Urinary bladder (tissue), 4 donors: ENCODE data around the gene MISP. TPM values are rescaled to one million over a fixed set of nuclear protein-coding genes. Genes with fewer than 3 reads are reported as not detected.

Experiments used
- DNase-seq: peaks from one replicate; pipeline ENCODE4 v3.0.0-alpha.2; 2015; ENCODE audit errors: extremely low spot score
- H3K27ac ChIP-seq: one replicate; pipeline ENCODE4 v1.5.1; 2013; ENCODE audit warnings: low read depth, mild to moderate bottlenecking, moderate library complexity
- H3K36me3 ChIP-seq: one replicate; pipeline ENCODE4 v1.6.1; 2013; ENCODE audit warnings: mild to moderate bottlenecking, moderate library complexity; ENCODE audit not compliant: insufficient read depth
- H3K4me1 ChIP-seq: one replicate; pipeline ENCODE4 v1.6.1; 2013; ENCODE audit warnings: mild to moderate bottlenecking, moderate library complexity; ENCODE audit not compliant: insufficient read depth
- H3K4me3 ChIP-seq: one replicate; pipeline ENCODE4 v1.5.1; 2013; ENCODE audit warnings: low read depth, low read length
- WGBS: extraction: QIAGEN DNeasy Blood & Tissue Kit; methylation state at CpG from one replicate; pipeline ENCODE4 v1.1.7; 2013; 5-methylcytosine and 5-hydroxymethylcytosine counted together
- polyA plus RNA-seq: library from polyadenylated mRNA; stranded (reverse); fragments of 200-250 nt; gene quantifications from one replicate; pipeline ENCODE4 v1.2.3, GENCODE V29; 2013
- total RNA-seq: library from RNA; depleted of rRNA; stranded (reverse); fragments of >200 nt; gene quantifications from one replicate; pipeline ENCODE4 v1.2.3, GENCODE V29; 2014
- donor health status: healthy with polysubstance abuse.
- donor health status: healthy.

MISP gene
- total and polyA plus RNA-seq, 2 donors, result 0.91 to 1.4 TPM

GRCh38 chr19:782185-782877, 31.4 kb downstream of the MISP start:
- 36% methylated on average over 29 of the region's 29 CpGs for WGBS
- H3K27ac ChIP-seq, result no peak overlapping the region
- peaks cover 2% of the 10 kb centered on the region for H3K4me1 ChIP-seq
- H3K36me3 ChIP-seq, result no peaks in the 10 kb centered on the region
- H3K4me3 ChIP-seq, result no peak overlapping the region
- no peak for DNase-seq

- DNase-seq, result no peak
- H3K4me3 ChIP-seq, result no peak overlapping the region
- H3K36me3 ChIP-seq, result no peaks in the 10 kb centered on the region
- peaks cover 2% of the 10 kb centered on the region for H3K4me1 ChIP-seq
- no peak overlapping the region for H3K27ac ChIP-seq
- 74% methylated on average over 30 of the region's 30 CpGs for WGBS
These were observed 32.2 kb downstream of the MISP start for GRCh38 chr19:782878-783668.

- Histone ChIP-seq H3K36me3 (no peaks in the 10 kb centered on the region), H3K4me1 (peaks cover 2% of the 10 kb centered on the region), H3K27ac (no peak overlapping the region), H3K4me3 (no peak overlapping the region)
- DNase-seq, result no peak
- 81% methylated on average over 13 of the region's 13 CpGs for WGBS
These were observed 33.6 kb downstream of the MISP start for GRCh38 chr19:784541-784940.

GRCh38 chr19:787536-787935, 36.6 kb downstream of the MISP start:
- 90% methylated on average over 16 of the region's 16 CpGs for WGBS
- Histone ChIP-seq H3K4me1 (peaks cover 2% of the 10 kb centered on the region), H3K27ac (no peak overlapping the region), H3K4me3 (no peak overlapping the region), H3K36me3 (no peaks in the 10 kb centered on the region)
- DNase-seq, result no peak

GRCh38 chr19:788686-788982, 37.7 kb downstream of the MISP start:
- no peaks in the 10 kb centered on the region for H3K36me3 ChIP-seq
- no peak overlapping the region for H3K4me3 ChIP-seq
- 57% methylated on average over 11 of the region's 11 CpGs for WGBS
- H3K4me1 ChIP-seq, result no peaks in the 10 kb centered on the region
- no peak for DNase-seq
- H3K27ac ChIP-seq, result no peak overlapping the region

GRCh38 chr19:788983-789700, 38.2 kb downstream of the MISP start:
- H3K4me3 ChIP-seq, result no peak overlapping the region
- H3K36me3 ChIP-seq, result no peaks in the 10 kb centered on the region
- no peak overlapping the region for H3K27ac ChIP-seq
- no peak for DNase-seq
- 43% methylated on average over 33 of the region's 33 CpGs for WGBS
- H3K4me1 ChIP-seq, result no peaks in the 10 kb centered on the region

- DNase-seq, result no peak
- no peak overlapping the region for H3K27ac ChIP-seq
- 84% methylated on average over 9 of the region's 9 CpGs for WGBS
- no peaks in the 10 kb centered on the region for H3K36me3 ChIP-seq
- no peak overlapping the region for H3K4me3 ChIP-seq
- no peaks in the 10 kb centered on the region for H3K4me1 ChIP-seq
These were observed 38.8 kb downstream of the MISP start for GRCh38 chr19:789701-790060.

- Histone ChIP-seq H3K27ac (no peak overlapping the region), H3K4me1 (no peaks in the 10 kb centered on the region), H3K4me3 (no peak overlapping the region), H3K36me3 (no peaks in the 10 kb centered on the region)
- 85% methylated on average over 26 of the region's 26 CpGs for WGBS
- no peak for DNase-seq
These were observed 40.2 kb downstream of the MISP start for GRCh38 chr19:791007-791566.

- Histone ChIP-seq H3K36me3 (no peaks in the 10 kb centered on the region), H3K4me1 (no peaks in the 10 kb centered on the region), H3K27ac (peak overlapping the region; percentile 38), H3K4me3 (no peak overlapping the region)
- WGBS, result 57% methylated on average over 8 of the region's 8 CpGs
- no peak for DNase-seq
These were observed 40.8 kb downstream of the MISP start for GRCh38 chr19:791567-792305.

- H3K27ac ChIP-seq, result peak overlapping the region; percentile 38
- WGBS, result 75% methylated on average over 16 of the region's 16 CpGs
- no peak for DNase-seq
- no peaks in the 10 kb centered on the region for H3K36me3 ChIP-seq
- H3K4me1 ChIP-seq, result no peaks in the 10 kb centered on the region
- no peak overlapping the region for H3K4me3 ChIP-seq
These were observed 41.5 kb downstream of the MISP start for GRCh38 chr19:792306-792885.

- Histone ChIP-seq H3K4me3 (no peak overlapping the region), H3K27ac (no peak overlapping the region), H3K36me3 (no peaks in the 10 kb centered on the region), H3K4me1 (no peaks in the 10 kb centered on the region)
- 95% methylated on average over 12 of the region's 12 CpGs for WGBS
- DNase-seq, result no peak
These were observed 42.9 kb downstream of the MISP start for GRCh38 chr19:793806-794205.

- Histone ChIP-seq H3K4me3 (no peak overlapping the region), H3K36me3 (no peaks in the 10 kb centered on the region), H3K4me1 (no peaks in the 10 kb centered on the region), H3K27ac (peak overlapping the region; percentile 13)
- no peak for DNase-seq
- WGBS, result 47% methylated on average over 28 of the region's 28 CpGs
These were observed 44.2 kb downstream of the MISP start for GRCh38 chr19:795073-795611.
